HepG2 (cell line): ENCODE results near the gene POLR2J. TPM values are rescaled to one million over a fixed set of nuclear protein-coding genes. Genes with fewer than 3 reads are reported as not detected.
"Not testable (repeated sequence)": the region's sequence is repeated elsewhere in the genome, so short reads cannot be mapped to it uniquely, and the experiment has no call there.

Experiments
- ATAC-seq: fragments of 200-7000 bp; cut with Tn5 transposase; 3 replicates; pipeline ENCODE4 v1.9.1; 2020; ENCODE audit warnings: mild to moderate bottlenecking, moderate library complexity
- Bru-seq: library from RNA; stranded (reverse); fragments of 400-500 nt; gene quantifications from one replicate; lab custom pipeline; 2021; lab: Mats Ljungman, UMichigan
- BruChase-seq, 2 experiments: library from RNA; stranded (reverse); fragments of 400-500 nt; gene quantifications; one replicate each; lab custom pipeline; 2021; lab: Mats Ljungman, UMichigan
- BruUV-seq: library from RNA; stranded (reverse); fragments of 400-500 nt; replicated peaks from 2 replicates; lab custom pipeline; 2021; lab: Mats Ljungman, UMichigan
- CTCF ChIA-PET: fragments of 300-600 bp; formaldehyde crosslinking; extraction: SDS; loops from one replicate; lab custom pipeline; 2021; ENCODE audit warnings: low total read pairs, inconsistent platforms, low intra/inter-chr PET ratio; lab: Yijun Ruan, JAX
- POLR2A ChIA-PET: fragments of 350-600 bp; sonication (Branson Sonifier 250); formaldehyde crosslinking; loops from one replicate; lab custom pipeline; 2020; ENCODE audit warnings: antibody characterized with exemption, inconsistent platforms; lab: Yijun Ruan, JAX
- DNase-seq: peaks from one replicate; pipeline ENCODE4 v3.0.0-alpha.2; 2015; ENCODE audit warnings: low spot score
- FAIRE-seq: peaks from 3 replicates; lab custom pipeline; 2011; peaks lifted over from hg19 to GRCh38; lab: Jason Lieb, UNC
- H2AFZ ChIP-seq: one replicate; pipeline ENCODE4 v1.6.1; 2011; ENCODE audit warnings: low read length, inconsistent platforms
- H3K27ac ChIP-seq: fragments of 300-600 bp; 3 replicates; pipeline ENCODE4 v1.8.0; 2011; ENCODE audit warnings: mixed run types, mild to moderate bottlenecking, mixed read lengths, low read length, inconsistent platforms; ENCODE audit not compliant: insufficient read depth; ENCODE audit errors: extremely low read length
- H3K27me3 ChIP-seq, 2 experiments: fragments of 200-600 bp in 1 of 2; 2 replicates in 1 of 2; 3 replicates in 1 of 2; pipeline versions ENCODE4 v1.6.0 to v1.8.0; 2011; ENCODE audit warnings: low read length in 2 of 2, mild to moderate bottlenecking in 2 of 2, moderate library complexity in 2 of 2, inconsistent platforms in 1 of 2; ENCODE audit not compliant: insufficient read depth in 2 of 2, control insufficient read depth in 1 of 2
- H3K36me3 ChIP-seq, 2 experiments: fragments of 200-600 bp in 1 of 2; replicated peaks in 1 of 2; 2 replicates in 1 of 2; 3 replicates in 1 of 2; pipeline versions ENCODE4 v1.5.1 to v1.8.0; 2011; ENCODE audit warnings: low read length in 2 of 2, inconsistent platforms in 1 of 2; ENCODE audit not compliant: insufficient read depth in 2 of 2, control insufficient read depth in 1 of 2
- H3K4me1 ChIP-seq: 2 replicates; pipeline ENCODE4 v1.5.1; 2012; ENCODE audit warnings: low read length, inconsistent platforms; ENCODE audit not compliant: insufficient read depth
- H3K4me2 ChIP-seq: 2 replicates; pipeline ENCODE4 v1.6.0; 2011; ENCODE audit warnings: low read depth, low read length, inconsistent platforms
- H3K4me3 ChIP-seq, 3 experiments: fragments of 200-600 bp in 1 of 3; sonication (generic), shearing (Covaris generic) in 1 of 3; replicated peaks in 1 of 3; 2 replicates each; pipeline ENCODE4 v1.5.1; 2011 to 2016; ENCODE audit warnings: low read length in 3 of 3, inconsistent platforms in 2 of 3, low read depth in 2 of 3, mild to moderate bottlenecking in 2 of 3, control low read depth in 1 of 3, mixed read lengths in 1 of 3; ENCODE audit not compliant: insufficient read depth in 1 of 3
- H3K79me2 ChIP-seq: one replicate; pipeline ENCODE4 v1.6.1; 2011; ENCODE audit warnings: low read length, inconsistent platforms; ENCODE audit not compliant: insufficient read depth
- H3K9ac ChIP-seq: 2 replicates; pipeline ENCODE4 v1.6.0; 2011; ENCODE audit warnings: mild to moderate bottlenecking, low read depth, low read length, inconsistent platforms; ENCODE audit not compliant: insufficient read depth
- H3K9me3 ChIP-seq: 2 replicates; pipeline ENCODE4 v1.5.1; 2012; ENCODE audit warnings: mild to moderate bottlenecking, low read length
- H4K20me1 ChIP-seq: 2 replicates; pipeline ENCODE4 v1.6.0; 2011; ENCODE audit warnings: inconsistent platforms, mild to moderate bottlenecking, low read length, moderate library complexity; ENCODE audit not compliant: insufficient read depth
- CBFB ChIP-seq: sonication (generic); formaldehyde crosslinking; IDR thresholded peaks from 2 replicates; pipeline ENCODE4 v1.4.0; 2020; ENCODE audit warnings: missing genetic modification reagents
- ELF1 ChIP-seq: sonication (generic); formaldehyde crosslinking; IDR thresholded peaks from 2 replicates; pipeline ENCODE4 v1.4.0; 2020; ENCODE audit warnings: missing genetic modification reagents
- GATAD1 ChIP-seq: IDR thresholded peaks from 2 replicates; pipeline ENCODE4 v1.6.1; 2016; ENCODE audit warnings: missing genetic modification reagents, missing compliant biosample characterization
- HOXA3 ChIP-seq: sonication (generic); formaldehyde crosslinking; IDR thresholded peaks from 2 replicates; pipeline ENCODE4 v1.5.0; 2020; ENCODE audit warnings: missing genetic modification reagents
- IKZF5 ChIP-seq: IDR thresholded peaks from 2 replicates; pipeline ENCODE4 v1.6.1; 2018; ENCODE audit warnings: missing genetic modification reagents, mild to moderate bottlenecking, missing compliant biosample characterization
- IRF2 ChIP-seq: IDR thresholded peaks from 2 replicates; pipeline ENCODE4 v1.6.1; 2018; ENCODE audit warnings: missing genetic modification reagents, missing compliant biosample characterization
- KDM2A ChIP-seq: sonication (generic); formaldehyde crosslinking; IDR thresholded peaks from 2 replicates; pipeline ENCODE4 v1.4.0; 2020; ENCODE audit warnings: low read depth, missing genetic modification reagents, borderline replicate concordance
- KLF16 ChIP-seq, 2 experiments: sonication (generic) in 1 of 2; formaldehyde crosslinking in 1 of 2; IDR thresholded peaks; 2 replicates each; pipeline versions ENCODE4 v1.6.1 to v1.8.0; 2016 to 2023; ENCODE audit warnings: missing genetic modification reagents in 2 of 2, missing compliant biosample characterization in 1 of 2
- PHF20 ChIP-seq: sonication (generic); formaldehyde crosslinking; IDR thresholded peaks from 2 replicates; pipeline ENCODE4 v1.5.0; 2020; ENCODE audit warnings: mild to moderate bottlenecking, missing genetic modification reagents
- POLR2G ChIP-seq: fragments of 200-400 bp; formaldehyde crosslinking; IDR thresholded peaks from 2 replicates; pipeline ENCODE4 v1.6.1; 2018; ENCODE audit warnings: mild to moderate bottlenecking, low read depth, low read length, moderate library complexity
- YEATS2 ChIP-seq: sonication (generic); formaldehyde crosslinking; IDR thresholded peaks from 2 replicates; pipeline ENCODE4 v1.4.0; 2020; ENCODE audit warnings: missing genetic modification reagents, borderline replicate concordance
- ZFX ChIP-seq: sonication (generic); formaldehyde crosslinking; IDR thresholded peaks from 2 replicates; pipeline ENCODE4 v1.4.0; 2020; ENCODE audit warnings: mild to moderate bottlenecking, low read depth, missing genetic modification reagents, moderate library complexity
- WGBS: methylation state at CpG from one replicate; pipeline ENCODE4 v1.1.6; 2017; ENCODE audit warnings: low lambda C conversion rate; 5-methylcytosine and 5-hydroxymethylcytosine counted together
- in situ Hi-C: cut with HindIII; loops from 2 replicates; pipeline ENCODE4 v1.10.0; 2017; ENCODE audit warnings: low pct_unique_long_range_greater_than_20kb; ENCODE audit not compliant: extremely low pct_ligation_motif_present
- intact Hi-C: fragments of 100-400 bp; cut with micrococcal nuclease; formaldehyde crosslinking; loops from one replicate; pipeline ENCODE4 v1.10.0; 2022; ENCODE audit not compliant: unreplicated experiment
- long read RNA-seq, 2 experiments: library from RNA in 1 of 2; library from polyadenylated mRNA in 1 of 2; stranded (forward) in 1 of 2; unstranded in 1 of 2; transcript quantifications; one replicate each; pipeline ENCODE4 v2.0.0, GENCODE V29; 2019 to 2022
- polyA minus RNA-seq, 3 experiments: library from RNA; depleted of rRNA, polyadenylated mRNA; stranded (reverse); fragments of >200 nt; gene quantifications; 2 replicates each; pipeline ENCODE4 v1.2.3, GENCODE V29; 2011; ENCODE audit warnings: low replicate concordance in 1 of 3
- polyA plus RNA-seq, 8 experiments: library from polyadenylated mRNA; depleted of rRNA in 3 of 8; stranded (reverse) in 7 of 8; unstranded in 1 of 8; fragments of >200 nt; fragmentation: Illumina TruSeq in 4 of 8; extraction: Trizol in 4 of 8; gene quantifications; 2 replicates each; pipeline versions ENCODE4 v1.2.1 to v1.2.3, GENCODE V29; 2011 to 2016; ENCODE audit warnings: low read depth in 4 of 8, missing spikeins in 1 of 8, mixed read lengths in 1 of 8; ENCODE audit not compliant: insufficient read depth in 1 of 8
- total RNA-seq, 5 experiments: library from RNA; depleted of rRNA; stranded (reverse); fragments of >200 nt; fragmentation: Illumina TruSeq; extraction: Trizol; gene quantifications; 2 replicates each; pipeline ENCODE4 v1.2.3, GENCODE V29; 2016; ENCODE audit warnings: low read depth in 1 of 5
- TF ChIP-seq, protein P1 (sequence below): sonication (generic); formaldehyde crosslinking; IDR thresholded peaks from 2 replicates; pipeline ENCODE4 v1.4.0; 2020; ENCODE audit warnings: missing genetic modification reagents

The POLR2J gene
- total RNA-seq (2016; rRNA removed; fragmentation: Illumina TruSeq; extraction: Trizol), result 35.2 and 41.2 TPM in 2 replicates
- total RNA-seq (2016; cell fraction: cytosol; rRNA removed; fragmentation: Illumina TruSeq; extraction: Trizol; ENCODE audit: low read depth), result 119 and 146 TPM in 2 replicates
- 35.0 and 41.9 TPM in 2 replicates for total RNA-seq (2016; cell fraction: insoluble cytoplasmic fraction; rRNA removed; fragmentation: Illumina TruSeq; extraction: Trizol)
- 82.2 and 106 TPM in 2 replicates for total RNA-seq (2016; cell fraction: membrane; rRNA removed; fragmentation: Illumina TruSeq; extraction: Trizol)
- 40.9 and 44.1 TPM in 2 replicates for total RNA-seq (2016; cell fraction: nucleus; rRNA removed; fragmentation: Illumina TruSeq; extraction: Trizol)
- 62.1 and 71.4 TPM in 2 replicates for polyA plus RNA-seq (2011; rRNA removed)
- 81.1 and 104 TPM in 2 replicates for polyA plus RNA-seq (2011; cell fraction: cytosol; rRNA removed)
- 40.7 and 50.5 TPM in 2 replicates for polyA plus RNA-seq (2011; cell fraction: nucleus; rRNA removed)
- polyA plus RNA-seq (2012), result 30.4 and 45.2 TPM in 2 replicates
- polyA plus RNA-seq (2016; cell fraction: cytosol; fragmentation: Illumina TruSeq; extraction: Trizol; ENCODE audit: low read depth), result 314 and 406 TPM in 2 replicates
- polyA plus RNA-seq (2016; cell fraction: insoluble cytoplasmic fraction; fragmentation: Illumina TruSeq; extraction: Trizol; ENCODE audit: low read depth), result 70.0 and 80.5 TPM in 2 replicates
- 181 and 221 TPM in 2 replicates for polyA plus RNA-seq (2016; cell fraction: membrane; fragmentation: Illumina TruSeq; extraction: Trizol; ENCODE audit: low read depth)
- 46.8 and 47.8 TPM in 2 replicates for polyA plus RNA-seq (2016; cell fraction: nucleus; fragmentation: Illumina TruSeq; extraction: Trizol; ENCODE audit: insufficient read depth, low read depth)
- 35.3 and 37.3 TPM in 2 replicates for polyA minus RNA-seq (2011; rRNA and poly(A)+ RNA removed; ENCODE audit: low replicate concordance)
- polyA minus RNA-seq (2011; cell fraction: cytosol; rRNA and poly(A)+ RNA removed), result 6.2 and 9.8 TPM in 2 replicates
- 81.7 and 112 TPM in 2 replicates for polyA minus RNA-seq (2011; cell fraction: nucleus; rRNA and poly(A)+ RNA removed)
- percentile 61 among the genes with signal in this experiment for Bru-seq, nascent RNA
- BruChase-seq, experiment 1, labeled RNA remaining after a 6-hour chase, result percentile 69 among the genes with signal in this experiment
- percentile 62 among the genes with signal in this experiment for BruChase-seq, experiment 2, labeled RNA remaining after a 2-hour chase
- long read RNA-seq, experiment 1, transcript POLR2J-201 (4 exons, 932 nt), result major isoform, 117 of 127 reads
- long read RNA-seq, experiment 1, partial matches to known transcripts, result 1 of 127 reads
- long read RNA-seq, experiment 1, other reads (novel, unspliced or antisense), result 9 of 127 reads
- long read RNA-seq, experiment 2, transcript POLR2J-201 (4 exons, 932 nt), result major isoform, 93 of 109 reads
- long read RNA-seq, experiment 2, partial matches to known transcripts, result 5 of 109 reads
- long read RNA-seq, experiment 2, other reads (novel, unspliced or antisense), result 11 of 109 reads

DNA sequence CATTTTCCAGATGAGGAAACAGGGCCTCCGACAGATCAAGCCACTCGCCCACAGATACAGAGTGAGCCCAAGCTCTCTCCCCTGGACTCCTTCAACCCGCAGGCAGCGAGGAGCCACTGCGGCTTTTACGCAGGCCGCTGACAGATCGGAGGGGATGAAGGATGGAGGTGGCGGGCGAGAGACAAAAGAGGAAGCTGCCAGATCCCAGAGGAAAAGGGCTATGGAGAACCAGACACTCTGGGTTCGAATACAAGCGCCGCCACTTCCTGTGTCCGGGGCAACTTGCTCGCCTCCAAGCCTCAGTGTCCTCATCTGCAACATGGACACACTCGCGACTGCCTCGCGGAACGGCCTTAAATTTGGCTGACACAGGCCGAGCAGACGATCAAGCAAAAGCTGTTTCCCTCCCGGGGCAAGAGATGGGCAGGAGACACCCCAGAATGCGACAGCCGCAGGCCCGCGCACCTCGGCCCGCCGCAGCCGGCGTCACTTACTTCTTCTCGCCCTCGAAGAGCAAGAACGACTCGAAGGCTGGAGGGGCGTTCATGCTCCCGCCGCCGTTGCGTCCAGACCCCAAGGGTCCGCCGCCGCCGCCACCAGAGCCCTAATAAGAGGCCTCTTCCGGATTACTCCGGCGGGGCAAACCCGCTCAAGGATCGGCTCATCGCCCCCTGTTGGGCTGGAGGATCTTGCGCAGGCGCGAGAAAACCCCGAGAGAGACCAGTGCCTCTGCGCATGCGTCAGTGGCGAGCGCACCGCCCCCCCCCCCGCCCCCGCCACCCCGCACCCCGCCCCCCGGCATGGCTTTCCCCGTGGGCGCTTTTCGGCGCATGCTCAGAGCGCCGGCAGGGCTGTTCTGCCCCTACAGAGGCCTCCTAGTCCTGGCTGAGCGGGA is at the start of gene POLR2J:
Gene POLR2J, minus strand, starts transcription at position 609 of the 895 bp plus-strand sequence. Its CDS starts 62 bp downstream, at position 547.
- H3K9ac ChIP-seq, H3K4me1 ChIP-seq, FAIRE-seq, H3K4me2 ChIP-seq, H3K27ac ChIP-seq, H4K20me1 ChIP-seq, H3K79me2 ChIP-seq, H3K27me3 ChIP-seq, in situ Hi-C loops, H2AFZ ChIP-seq, H3K9me3 ChIP-seq, CTCF ChIA-PET, H3K36me3 ChIP-seq, intact Hi-C loops, POLR2A ChIA-PET: not testable (repeated sequence)
- BruUV-seq, result TSS peak; percentile 81
- ATAC-seq, result peak; percentile 87
- peak; percentile 72 for DNase-seq
- H3K4me3 ChIP-seq, result peak within 1 kb of the TSS in 2 of 3 experiments; percentile 46 to 53; a peak in 4 of 6 replicates
- 3% methylated on average over 6 of the region's 72 CpGs for WGBS
- TF ChIP-seq HOXA3 (CRISPR knock-in tag) (peak; percentile 45; the same call in 1 of the 2 replicates), IRF2 (CRISPR knock-in tag) (peak; percentile 43; the same call in 1 of the 2 replicates), YEATS2 (CRISPR knock-in tag) (peak; percentile 72; the same call in 1 of the 2 replicates), KLF16 (CRISPR knock-in tag; IDR thresholded peaks at IDR 0.05) (peak in 1 of 2 experiments; percentile 50; a peak in 1 of 4 replicates), ELF1 (peak; percentile 81), POLR2G (0 out of 2 replicates have a peak, but pooled peaks have one; percentile 49), CBFB (CRISPR knock-in tag) (0 out of 2 replicates have a peak, but pooled peaks have one; percentile 22), ZFX (CRISPR knock-in tag) (peak; percentile 24; the same call in 1 of the 2 replicates), PHF20 (peak; percentile 55), KDM2A (CRISPR knock-in tag) (peak; percentile 74; the same call in 1 of the 2 replicates), GATAD1 (CRISPR knock-in tag) (peak; percentile 93), IKZF5 (CRISPR knock-in tag) (0 out of 2 replicates have a peak, but pooled peaks have one; percentile 46)
- TF ChIP-seq, protein P1, sequence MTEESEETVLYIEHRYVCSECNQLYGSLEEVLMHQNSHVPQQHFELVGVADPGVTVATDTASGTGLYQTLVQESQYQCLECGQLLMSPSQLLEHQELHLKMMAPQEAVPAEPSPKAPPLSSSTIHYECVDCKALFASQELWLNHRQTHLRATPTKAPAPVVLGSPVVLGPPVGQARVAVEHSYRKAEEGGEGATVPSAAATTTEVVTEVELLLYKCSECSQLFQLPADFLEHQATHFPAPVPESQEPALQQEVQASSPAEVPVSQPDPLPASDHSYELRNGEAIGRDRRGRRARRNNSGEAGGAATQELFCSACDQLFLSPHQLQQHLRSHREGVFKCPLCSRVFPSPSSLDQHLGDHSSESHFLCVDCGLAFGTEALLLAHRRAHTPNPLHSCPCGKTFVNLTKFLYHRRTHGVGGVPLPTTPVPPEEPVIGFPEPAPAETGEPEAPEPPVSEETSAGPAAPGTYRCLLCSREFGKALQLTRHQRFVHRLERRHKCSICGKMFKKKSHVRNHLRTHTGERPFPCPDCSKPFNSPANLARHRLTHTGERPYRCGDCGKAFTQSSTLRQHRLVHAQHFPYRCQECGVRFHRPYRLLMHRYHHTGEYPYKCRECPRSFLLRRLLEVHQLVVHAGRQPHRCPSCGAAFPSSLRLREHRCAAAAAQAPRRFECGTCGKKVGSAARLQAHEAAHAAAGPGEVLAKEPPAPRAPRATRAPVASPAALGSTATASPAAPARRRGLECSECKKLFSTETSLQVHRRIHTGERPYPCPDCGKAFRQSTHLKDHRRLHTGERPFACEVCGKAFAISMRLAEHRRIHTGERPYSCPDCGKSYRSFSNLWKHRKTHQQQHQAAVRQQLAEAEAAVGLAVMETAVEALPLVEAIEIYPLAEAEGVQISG, result peak; percentile 97
